Stimulated activated CD8-positive, alpha-beta memory T cell treated with anti-CD3 and anti-CD28 coated beads, Interleukin-4, amount 100 ng/mL, for 48 hours (primary cell): ENCODE measurements around the gene PRSS38.

Experiments
- DNase-seq: peaks from one replicate; pipeline ENCODE4 v3.0.0-alpha.2; 2020

Gene PRSS38

DNA sequence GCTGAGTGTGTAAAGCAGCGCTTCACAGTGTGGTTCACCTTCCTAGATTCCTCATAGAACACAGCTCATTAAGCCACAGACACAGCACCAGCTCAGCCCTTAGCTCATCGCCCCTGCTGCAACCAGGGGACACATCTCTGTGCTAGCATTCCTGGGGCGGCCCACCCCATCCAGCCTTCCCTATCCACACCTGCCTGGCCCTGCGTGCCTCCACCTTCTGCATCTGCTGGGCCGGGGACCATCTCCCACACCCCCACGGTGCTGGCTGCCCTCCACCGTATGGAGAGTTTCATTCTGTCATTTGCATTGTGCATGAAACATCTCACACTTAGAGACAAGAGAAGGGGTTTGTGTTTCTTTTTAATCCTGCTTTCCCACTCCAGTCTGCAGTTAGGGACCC, 35.8 kb upstream of the PRSS38 start:
- DNase-seq = peak; percentile 1

- DNase-seq = peak; percentile 7
These were observed 35.1 kb upstream of the PRSS38 start for GRCh38 chr1:227780101-227781044.

DNA sequence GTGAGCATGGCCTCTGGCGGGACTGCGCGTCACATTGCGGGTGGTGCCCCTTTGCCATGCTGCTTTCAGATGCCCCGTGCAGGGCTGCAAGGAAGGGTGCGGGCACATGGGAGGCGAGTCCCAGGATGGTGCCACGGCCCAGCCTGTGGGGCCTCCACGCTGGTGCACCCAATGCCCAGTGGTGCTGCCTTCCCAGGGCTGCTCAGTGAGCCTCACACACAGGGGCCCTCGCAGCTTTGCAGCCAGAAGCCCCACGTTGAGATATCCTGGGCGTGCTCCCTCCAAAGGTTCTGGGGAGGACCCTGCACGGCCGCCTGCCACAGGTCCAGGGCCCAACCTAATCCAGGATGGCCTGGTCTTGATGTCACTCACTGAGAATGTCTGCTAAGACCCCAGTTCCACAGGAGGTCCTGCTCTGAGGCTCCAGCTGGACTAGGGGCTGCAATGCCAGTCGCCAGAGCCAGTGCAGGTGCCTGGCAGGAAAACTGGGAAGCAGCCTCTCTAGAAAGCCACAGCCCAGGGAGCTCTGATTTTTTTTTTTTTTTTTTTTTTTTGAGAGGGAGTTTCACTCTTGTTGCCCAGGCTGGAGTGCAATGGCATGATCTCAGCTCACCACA, 34.1 kb upstream of the PRSS38 start:
- peak; percentile 13 for DNase-seq

GRCh38 chr1:227782226-227782625, 33.2 kb upstream of the PRSS38 start:
- peak; percentile 15 for DNase-seq

- peak; percentile 19 for DNase-seq
These were observed 30.2 kb upstream of the PRSS38 start for GRCh38 chr1:227785094-227785804.

DNA sequence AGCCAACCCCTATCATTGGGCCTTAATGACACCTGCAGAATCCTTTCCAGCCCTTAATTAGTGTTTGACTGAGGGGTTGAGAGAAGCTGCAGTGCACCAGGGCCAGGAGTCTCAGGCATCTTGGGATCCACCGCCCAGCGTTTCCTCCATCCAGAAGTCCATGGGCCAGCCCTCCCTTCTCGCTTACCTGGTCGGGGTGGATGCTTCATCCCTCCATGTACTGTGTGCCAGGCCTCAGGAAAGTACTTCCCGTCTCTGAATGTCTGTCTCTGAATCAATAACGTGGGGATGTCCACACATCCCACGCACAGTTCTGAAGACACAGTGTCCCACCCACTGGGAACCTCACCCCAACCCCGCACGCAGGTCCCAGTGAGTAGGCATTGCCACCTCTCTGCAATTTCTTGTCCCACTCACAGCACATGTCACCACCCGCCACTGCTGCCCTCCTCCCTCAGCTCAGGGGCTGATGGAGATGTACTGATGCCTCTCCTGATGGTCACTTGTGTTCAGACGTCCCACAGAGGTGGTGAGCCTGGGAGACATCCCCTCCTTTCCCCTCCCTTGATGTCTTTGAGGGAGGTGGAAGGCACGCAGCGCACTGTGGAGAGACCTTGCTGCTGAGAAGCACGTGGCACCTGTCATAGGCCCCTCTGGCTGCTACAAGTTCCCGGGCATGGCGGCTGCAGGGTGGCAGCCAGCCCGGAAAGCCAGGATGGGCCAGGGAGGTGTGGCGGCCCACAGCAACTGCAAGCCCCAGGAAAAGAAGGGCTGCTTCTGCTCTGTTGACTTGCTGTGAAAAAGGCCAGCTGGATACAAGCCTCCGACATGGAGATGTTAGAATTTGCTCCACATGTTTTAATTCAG, 29.4 kb upstream of the PRSS38 start:
- DNase-seq = peak; percentile 23

GRCh38 chr1:227786673-227787512, 28.6 kb upstream of the PRSS38 start:
- peak; percentile 26 for DNase-seq

DNA sequence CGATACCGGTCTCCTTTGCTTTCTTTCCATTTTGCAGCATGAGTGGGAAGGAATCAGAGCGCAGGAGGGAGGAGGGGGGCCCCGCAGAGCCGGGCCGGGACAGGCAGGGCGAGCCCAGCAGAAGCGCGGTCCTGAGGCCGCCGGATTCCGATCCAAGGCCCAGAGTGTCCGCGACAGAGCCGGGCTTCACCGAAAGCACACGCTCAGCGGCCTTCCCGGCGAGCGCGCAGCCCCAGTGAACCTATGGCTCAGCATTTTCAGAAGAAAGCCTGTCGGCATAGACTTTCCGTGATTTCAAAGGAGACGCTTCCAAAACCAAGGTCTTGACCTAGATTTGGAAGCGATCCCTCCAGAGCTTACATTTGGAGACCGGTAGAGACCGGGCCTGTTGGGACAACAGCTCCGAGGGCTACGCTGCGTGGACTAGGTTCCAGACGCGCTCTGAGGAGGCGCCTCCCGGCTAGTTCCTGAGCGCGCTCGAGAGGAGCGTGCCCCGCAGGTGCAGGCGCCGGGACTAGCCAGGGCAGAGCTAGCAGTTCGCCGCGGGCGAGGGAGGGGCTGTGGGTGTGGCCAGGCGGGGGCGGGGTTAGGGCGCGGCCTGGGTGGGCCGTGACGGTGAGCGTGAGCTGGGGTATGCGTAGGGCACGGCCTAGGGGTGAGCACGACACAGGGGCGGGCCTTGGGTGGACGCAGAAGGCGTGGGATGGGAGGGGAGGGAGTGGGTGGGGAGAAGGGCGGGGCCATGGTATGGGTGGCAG, 27.8 kb upstream of the PRSS38 start:
- peak; percentile 94 for DNase-seq

GRCh38 chr1:227788271-227789083, 27.0 kb upstream of the PRSS38 start:
- DNase-seq = peak; percentile 79

DNA sequence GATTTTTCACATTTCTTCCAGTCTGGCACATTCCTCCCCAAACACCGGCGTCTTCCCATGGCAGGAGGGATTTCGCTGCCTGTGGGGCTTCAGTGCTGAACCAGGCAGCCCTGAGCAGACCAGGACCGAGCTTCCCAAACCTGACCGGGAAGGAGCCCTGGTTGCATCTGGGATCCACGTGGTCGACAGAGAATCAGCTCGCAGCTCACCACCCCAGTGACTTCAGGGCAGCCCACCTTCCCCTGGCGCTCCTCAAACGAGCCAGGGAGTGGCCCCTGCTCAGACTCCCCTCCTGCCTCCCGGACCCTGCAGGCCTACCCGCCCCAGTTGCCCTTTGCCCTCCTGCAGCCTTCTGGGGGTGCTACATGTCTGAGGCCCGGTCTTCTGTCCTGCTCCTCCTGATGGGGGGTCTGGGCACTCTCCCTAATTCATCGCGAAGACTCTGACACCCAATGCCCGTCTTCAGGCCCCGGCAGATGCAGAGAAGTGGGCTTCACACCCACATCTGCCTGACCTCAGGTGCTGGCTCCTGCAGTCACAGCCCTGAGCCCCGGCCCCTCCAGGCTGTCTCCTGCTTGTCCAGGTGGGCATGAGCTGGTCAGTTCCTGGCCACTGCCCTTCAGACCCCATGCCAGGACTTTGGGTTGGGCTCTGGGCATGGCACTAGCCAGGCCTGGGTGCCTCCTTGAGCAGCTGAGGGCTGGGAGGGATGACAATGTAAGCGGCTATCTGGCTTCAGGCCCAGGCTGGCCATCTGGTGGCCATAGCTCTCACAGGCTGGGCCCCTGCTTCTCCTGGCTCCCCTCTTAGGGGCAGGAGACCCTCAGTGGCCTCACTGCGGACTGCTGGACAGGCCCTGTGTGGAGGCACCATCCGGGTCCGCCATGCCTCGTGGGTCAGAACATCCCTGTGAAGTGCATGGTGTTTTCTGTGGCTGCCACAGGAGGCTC, 26.1 kb upstream of the PRSS38 start:
- peak; percentile 12 for DNase-seq

- peak; percentile 17 for DNase-seq
These were observed 25.5 kb upstream of the PRSS38 start for GRCh38 chr1:227790034-227790400.

DNA sequence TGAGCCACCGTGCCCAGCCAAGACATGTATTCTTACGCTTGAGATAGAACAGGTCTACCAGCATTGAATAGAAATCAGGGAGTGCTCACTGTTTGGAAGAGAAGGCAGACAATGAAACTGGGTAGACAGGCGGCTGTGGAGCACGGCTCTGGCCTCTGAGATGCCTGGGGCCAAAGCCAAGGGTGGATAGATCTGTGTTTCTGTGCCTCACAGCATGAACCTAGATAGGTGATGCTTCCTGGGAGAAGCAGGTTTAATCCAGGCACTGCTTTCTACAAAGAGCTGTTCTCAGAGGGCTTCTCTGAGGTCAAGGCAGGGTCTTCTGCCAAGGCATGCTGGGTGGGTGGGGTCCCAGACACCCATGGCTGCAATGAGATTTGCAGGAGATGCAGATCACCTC, 24.6 kb upstream of the PRSS38 start:
- DNase-seq = peak; percentile 19

DNA sequence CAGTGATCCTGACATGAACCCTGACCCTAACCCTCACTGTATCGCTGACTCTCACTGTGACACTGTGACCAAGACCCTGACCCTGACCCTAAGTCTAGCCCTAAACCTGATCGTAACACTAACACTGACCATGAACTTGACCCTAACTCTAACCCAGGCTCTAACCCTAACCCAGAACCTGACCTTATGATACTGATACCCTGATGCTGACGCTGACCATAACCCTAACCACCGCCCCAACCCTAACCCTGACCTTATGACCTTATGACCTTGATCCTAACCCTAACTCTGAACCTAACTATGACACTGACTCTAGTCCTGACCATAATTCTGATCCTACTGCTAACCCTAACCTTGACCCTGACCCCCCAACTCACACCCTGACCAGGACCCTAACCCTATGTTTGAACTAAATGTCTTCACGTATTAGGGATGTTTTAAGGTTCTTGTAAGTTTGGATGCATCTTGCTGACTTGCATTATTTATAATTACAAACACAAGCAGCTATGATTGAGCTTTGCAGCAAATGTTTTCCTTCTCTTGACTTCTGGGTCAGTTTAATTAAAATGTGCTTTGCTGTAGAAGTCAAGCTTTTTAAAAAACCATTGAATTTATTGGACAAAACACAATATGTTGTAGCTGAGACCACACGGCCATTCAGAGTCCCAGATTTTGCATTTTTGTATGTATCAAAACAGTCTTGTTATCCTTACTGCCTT, 23.9 kb upstream of the PRSS38 start:
- peak; percentile 10 for DNase-seq

DNA sequence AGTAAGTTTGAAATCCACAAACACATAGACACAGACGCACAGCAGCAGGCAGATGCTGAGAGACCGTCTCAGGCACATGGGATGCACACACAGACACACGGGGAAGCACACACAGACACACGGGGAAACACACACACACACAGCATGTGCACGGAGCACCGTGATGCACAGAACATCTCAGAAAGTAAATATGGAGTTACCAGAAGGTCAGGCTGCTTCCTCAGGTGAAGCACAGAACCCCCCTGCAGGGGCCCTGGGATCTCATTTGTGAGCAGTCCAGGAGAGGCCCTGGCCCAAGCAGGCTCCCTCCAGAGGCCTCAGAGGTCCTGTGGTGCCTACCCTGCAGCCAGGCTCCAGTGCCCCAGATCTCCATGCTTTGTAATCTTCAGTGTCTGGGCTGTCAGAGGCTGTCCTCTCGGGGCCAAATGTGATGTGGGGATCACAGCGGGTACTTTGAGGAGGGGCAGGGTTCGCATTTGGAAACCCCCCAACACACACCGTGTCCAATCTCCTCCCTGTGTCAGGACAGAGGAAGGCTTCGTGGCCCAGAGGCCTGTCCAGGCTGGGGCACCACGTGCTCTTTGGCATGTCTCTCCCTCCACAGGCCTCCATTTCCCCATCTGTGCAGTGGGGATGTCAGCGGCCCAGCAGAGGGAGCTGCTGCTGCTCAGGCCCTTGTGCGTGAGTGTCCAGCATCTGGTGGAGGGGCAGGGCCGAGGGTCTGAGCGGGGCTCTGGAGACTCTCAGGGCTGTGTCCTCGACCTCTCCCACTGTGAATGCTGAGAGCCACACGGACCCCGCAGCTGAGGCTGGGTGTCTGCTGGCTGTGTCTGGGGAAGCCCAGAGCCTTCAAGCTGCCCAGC, 23.0 kb upstream of the PRSS38 start:
- peak; percentile 25 for DNase-seq

GRCh38 chr1:227793079-227793947, 22.2 kb upstream of the PRSS38 start:
- peak; percentile 16 for DNase-seq
